ENCODE results near the gene KRT72.

DNA sequence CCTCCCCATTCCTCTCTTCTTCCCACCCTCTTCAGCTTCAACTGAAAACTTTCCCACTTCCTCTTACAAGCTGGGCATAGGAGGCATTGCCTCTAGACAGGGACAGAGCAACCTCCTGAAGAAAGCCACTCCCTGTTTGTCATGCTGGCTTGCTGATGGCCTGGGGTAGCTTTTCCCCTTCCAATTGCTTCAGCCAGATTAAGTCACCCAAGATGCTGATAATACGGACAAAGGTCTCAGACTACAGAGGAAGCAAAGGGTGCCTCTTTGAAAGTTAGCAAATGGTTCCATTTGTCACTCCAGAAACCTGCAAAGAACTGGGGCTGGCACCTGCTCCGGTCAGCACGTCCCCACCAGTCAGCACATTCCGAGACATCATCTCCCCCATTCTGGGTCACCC lies 44.7 kb upstream of the KRT72 start:
- TF ChIP-seq, protein P1, sequence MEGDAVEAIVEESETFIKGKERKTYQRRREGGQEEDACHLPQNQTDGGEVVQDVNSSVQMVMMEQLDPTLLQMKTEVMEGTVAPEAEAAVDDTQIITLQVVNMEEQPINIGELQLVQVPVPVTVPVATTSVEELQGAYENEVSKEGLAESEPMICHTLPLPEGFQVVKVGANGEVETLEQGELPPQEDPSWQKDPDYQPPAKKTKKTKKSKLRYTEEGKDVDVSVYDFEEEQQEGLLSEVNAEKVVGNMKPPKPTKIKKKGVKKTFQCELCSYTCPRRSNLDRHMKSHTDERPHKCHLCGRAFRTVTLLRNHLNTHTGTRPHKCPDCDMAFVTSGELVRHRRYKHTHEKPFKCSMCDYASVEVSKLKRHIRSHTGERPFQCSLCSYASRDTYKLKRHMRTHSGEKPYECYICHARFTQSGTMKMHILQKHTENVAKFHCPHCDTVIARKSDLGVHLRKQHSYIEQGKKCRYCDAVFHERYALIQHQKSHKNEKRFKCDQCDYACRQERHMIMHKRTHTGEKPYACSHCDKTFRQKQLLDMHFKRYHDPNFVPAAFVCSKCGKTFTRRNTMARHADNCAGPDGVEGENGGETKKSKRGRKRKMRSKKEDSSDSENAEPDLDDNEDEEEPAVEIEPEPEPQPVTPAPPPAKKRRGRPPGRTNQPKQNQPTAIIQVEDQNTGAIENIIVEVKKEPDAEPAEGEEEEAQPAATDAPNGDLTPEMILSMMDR (IDR thresholded peaks at IDR 0.05; ENCODE audit: low read length) = no peak
- TF ChIP-seq EZH2 (optimal IDR thresholded peaks at IDR 0.05; ENCODE audit: low read depth, low read length) = no peak

All from MM.1S (cell line).